GM19452 (cell line): ENCODE measurements around the gene ENGASE.

Source experiments
- ATAC-seq: cut with Tn5 transposase; IDR thresholded peaks from one replicate; pipeline ENCODE4 v1.9.1; 2021; ENCODE audit not compliant: unreplicated experiment

Gene ENGASE

GRCh38 chr17:79038545-79039135, 36.0 kb upstream of the ENGASE start:
- ATAC-seq: no peak

- no peak for ATAC-seq
These were observed 35.5 kb upstream of the ENGASE start for GRCh38 chr17:79039171-79039570.

- no peak for ATAC-seq
These were observed 34.7 kb upstream of the ENGASE start for GRCh38 chr17:79039886-79040285.

GRCh38 chr17:79041041-79041570, 33.5 kb upstream of the ENGASE start:
- no peak for ATAC-seq

GRCh38 chr17:79041723-79042420, 32.8 kb upstream of the ENGASE start:
- no peak for ATAC-seq

GRCh38 chr17:79042421-79043190, 32.0 kb upstream of the ENGASE start:
- ATAC-seq: no peak

GRCh38 chr17:79043191-79043930, 31.3 kb upstream of the ENGASE start:
- no peak for ATAC-seq

DNA sequence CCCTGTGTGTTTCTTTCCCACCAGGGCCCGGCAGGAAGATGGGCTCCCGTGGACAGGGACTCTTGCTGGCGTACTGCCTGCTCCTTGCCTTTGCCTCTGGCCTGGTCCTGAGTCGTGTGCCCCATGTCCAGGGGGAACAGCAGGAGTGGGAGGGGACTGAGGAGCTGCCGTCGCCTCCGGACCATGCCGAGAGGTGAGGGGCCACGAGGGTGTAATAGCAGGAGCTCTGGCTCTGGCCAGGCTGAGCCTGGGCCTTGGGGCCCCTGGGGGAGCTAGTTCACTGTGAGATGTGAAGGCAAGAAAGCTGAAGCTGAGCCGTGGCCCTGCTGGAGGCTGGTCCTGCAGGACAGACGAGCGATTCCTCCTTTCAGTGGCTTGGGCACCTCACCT, 30.7 kb upstream of the ENGASE start:
- no peak for ATAC-seq

- no peak for ATAC-seq
These were observed 30.2 kb upstream of the ENGASE start for GRCh38 chr17:79044462-79044861.

GRCh38 chr17:79045001-79045729, 29.5 kb upstream of the ENGASE start:
- no peak for ATAC-seq

- ATAC-seq: no peak
These were observed 28.8 kb upstream of the ENGASE start for GRCh38 chr17:79045842-79046196.

GRCh38 chr17:79046197-79046915, 28.3 kb upstream of the ENGASE start:
- no peak for ATAC-seq

DNA sequence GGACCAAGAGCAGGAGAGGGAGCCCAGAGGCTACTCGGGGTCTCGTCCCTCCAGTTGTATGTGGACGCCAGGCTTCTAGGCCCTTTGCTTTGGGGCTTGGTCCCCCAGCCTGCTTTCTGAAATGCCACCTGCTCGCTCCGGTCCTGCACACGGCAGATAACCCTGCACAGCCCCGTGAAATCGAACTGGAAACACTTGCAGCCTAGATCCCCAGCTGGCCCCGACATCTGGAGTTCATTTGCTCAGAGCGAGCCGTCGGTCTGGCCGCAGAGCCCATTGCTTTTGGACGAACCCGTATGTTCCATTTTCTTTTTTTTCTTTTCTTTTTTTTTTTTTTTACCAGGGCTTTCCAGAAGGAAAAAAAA, 27.7 kb upstream of the ENGASE start:
- no peak for ATAC-seq

GRCh38 chr17:79047291-79047920, 27.2 kb upstream of the ENGASE start:
- ATAC-seq: no peak

- ATAC-seq: no peak
These were observed 26.4 kb upstream of the ENGASE start for GRCh38 chr17:79047923-79048825.

DNA sequence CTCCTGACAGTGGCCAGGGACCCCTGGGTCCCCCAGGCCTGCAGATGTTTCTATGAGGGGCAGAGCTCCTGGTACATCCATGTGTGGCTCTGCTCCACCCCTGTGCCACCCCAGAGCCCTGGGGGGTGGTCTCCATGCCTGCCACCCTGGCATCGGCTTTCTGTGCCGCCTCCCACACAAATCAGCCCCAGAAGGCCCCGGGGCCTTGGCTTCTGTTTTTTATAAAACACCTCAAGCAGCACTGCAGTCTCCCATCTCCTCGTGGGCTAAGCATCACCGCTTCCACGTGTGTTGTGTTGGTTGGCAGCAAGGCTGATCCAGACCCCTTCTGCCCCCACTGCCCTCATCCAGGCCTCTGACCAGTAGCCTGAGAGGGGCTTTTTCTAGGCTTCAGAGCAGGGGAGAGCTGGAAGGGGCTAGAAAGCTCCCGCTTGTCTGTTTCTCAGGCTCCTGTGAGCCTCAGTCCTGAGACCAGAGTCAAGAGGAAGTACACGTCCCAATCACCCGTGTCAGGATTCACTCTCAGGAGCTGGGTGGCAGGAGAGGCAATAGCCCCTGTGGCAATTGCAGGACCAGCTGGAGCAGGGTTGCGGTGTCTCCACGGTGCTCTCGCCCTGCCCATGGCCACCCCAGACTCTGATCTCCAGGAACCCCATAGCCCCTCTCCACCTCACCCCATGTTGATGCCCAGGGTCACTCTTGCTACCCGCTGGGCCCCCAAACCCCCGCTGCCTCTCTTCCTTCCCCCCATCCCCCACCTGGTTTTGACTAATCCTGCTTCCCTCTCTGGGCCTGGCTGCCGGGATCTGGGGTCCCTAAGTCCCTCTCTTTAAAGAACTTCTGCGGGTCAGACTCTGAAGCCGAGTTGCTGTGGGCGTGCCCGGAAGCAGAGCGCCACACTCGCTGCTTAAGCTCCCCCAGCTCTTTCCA, 25.5 kb upstream of the ENGASE start:
- no peak for ATAC-seq

DNA sequence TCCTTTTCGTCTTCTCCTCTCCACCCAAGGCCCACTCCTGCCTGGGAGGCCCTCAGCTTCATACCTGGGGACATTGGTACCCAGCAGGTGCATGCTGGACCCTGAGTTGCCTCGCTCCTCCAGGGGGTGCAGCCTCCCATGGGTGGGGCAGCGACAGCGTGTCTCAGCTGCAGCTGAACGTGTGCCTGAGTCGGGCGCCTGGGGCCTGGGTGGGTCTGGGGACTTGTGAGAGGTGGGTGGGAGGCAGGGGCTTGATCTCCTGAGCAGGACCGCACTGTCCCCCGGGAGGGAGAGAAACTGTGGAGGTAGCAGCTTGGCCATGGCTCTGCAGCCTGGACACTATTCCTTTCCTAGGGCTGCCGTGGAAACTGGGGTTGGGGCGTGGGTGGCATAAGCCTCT, 24.8 kb upstream of the ENGASE start:
- no peak for ATAC-seq

DNA sequence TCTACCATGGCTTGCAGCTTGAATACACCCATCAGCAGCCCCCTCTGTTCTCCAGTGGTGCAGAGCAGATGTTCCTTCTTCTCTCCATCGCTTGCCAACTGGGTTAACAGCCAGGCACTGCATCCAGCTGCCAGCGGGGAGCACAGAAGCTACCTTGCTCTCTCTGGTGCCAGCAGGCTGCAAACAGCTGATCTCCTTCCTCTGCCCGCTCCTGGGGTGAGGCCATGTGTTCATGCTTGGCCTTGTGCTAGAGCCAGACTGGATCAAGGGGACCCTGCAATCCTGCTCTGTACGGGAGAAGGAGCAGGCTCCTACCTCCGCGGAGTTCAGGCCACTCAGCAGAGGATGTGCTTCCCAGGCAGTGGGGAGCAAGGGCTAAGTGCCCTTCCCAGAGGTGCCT, 24.1 kb upstream of the ENGASE start:
- ATAC-seq: no peak
